ENCODE data around the gene THBD.

Gene THBD

DNA sequence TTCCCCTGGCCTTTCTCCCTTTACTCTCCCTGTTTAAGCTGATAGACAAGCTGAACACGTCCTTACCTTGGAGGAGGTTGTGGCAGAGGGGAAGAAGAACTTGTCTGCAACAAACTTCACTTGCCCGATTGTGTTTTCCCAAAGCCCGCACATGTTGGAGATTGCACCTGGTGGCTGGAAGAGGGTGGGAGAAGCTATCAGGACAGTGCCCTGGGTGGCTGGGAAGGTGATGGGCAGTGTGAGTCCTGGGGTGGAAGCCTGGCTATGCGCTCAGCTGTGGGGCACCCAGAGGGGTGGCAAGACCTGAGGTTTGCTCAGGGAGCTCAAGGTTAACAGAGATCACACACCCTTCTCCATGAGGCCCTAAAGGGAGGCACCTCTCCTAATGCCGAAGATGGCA is 39.4 kb downstream of the THBD start:
- no peak for DNase-seq (ENCODE audit: low spot score)

DNA sequence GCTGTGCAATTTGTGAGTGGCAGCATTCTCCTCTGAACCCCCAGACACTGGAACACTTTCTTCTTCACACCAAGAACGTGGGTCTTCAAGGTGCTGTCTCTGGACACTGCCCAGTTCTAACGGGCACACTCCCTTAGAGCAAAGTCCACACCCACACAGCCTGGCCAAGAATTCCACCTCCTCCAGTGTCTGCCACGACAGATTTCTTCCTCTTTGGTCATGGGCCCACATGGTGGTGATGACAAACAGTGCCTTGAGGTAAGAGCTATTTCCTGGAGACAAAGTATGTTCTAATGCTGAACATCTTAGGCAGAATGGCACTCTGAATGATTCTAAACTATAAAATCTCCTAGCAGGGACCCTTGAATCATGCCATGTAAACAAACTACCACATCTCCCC is 39.8 kb downstream of the THBD start:
- no peak for DNase-seq (ENCODE audit: low spot score)

DNA sequence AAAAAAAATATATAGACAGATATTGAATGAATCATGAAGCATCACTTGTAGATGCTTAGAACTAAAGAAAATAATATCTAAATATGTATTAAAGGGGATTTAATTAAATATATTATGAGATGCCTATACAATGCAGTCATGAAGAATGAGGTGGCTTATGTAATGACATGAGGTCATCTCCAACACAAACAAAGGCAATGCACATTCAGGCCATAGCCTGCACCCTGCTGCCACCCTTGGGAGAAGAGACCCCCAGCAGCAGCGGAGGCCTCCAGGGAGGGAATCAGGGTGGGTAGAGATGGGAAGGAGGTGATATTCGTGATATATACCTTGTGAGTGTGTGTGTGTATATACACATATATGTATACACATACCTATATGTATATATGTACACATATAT is 40.8 kb downstream of the THBD start:
- no peak for DNase-seq (ENCODE audit: low spot score)

DNA sequence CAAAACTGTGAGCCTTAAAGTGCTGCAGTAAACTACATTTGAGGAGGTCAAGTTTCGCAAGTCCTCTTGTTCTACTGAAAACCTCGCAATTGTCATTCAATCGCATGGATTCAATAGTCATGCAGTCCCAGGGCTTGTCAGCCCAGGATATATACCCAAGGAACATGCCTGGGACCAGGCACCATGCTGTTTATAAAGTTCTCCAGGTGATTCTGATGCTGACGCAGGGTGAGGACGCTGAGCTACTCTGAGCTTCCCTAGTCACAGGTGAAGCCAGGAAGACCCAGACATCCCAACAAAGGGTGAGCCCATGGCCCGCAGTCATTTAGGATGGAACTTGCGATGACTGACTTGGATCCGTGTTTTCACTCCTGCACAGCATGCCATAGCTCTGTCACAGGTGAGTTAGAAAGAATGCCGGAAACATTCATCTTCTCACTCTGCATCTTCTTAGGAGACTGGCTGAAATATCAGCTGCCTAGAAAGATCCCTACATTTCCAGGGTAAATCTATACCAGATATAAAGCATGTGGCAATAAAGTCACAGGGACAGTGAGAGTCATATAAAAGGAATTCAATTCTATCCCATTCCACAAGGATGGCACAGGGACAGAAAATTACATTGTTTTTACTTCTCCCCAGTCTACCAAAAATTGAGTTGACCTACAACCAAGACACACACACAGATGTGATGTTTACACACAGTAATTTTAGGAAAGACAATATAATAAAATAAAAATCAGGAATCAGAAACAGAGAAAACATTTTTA is 41.4 kb downstream of the THBD start:
- no peak for DNase-seq (ENCODE audit: low spot score)

- no peak for DNase-seq (ENCODE audit: low spot score)
Measured at GRCh38 chr20:23007462-23007861, 42.0 kb downstream of the THBD start.

DNA sequence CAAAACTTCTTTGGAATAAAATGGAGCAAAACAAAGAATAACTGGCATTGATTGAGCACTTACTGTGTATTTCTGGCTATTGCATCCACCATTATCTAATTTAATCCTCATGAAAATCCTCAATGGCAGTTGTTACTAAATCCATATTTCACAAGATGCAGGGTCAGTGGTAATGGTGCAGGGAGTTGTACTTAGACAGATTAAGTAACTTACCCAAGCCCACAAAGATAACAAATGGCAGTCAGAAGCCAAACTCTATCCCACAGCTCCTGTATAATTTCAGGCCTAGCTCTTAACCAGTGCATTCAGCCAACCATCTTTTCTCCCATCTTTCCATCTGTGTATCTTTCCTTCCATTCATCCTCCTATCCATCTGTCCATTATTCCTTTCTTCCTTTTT is 43.7 kb downstream of the THBD start:
- DNase-seq (ENCODE audit: low spot score) = no peak

- DNase-seq (ENCODE audit: low spot score) = no peak
Measured at GRCh38 chr20:23003881-23004460, 45.5 kb downstream of the THBD start.

GRCh38 chr20:23003077-23003635 is 46.3 kb downstream of the THBD start:
- DNase-seq (ENCODE audit: low spot score) = no peak

DNA sequence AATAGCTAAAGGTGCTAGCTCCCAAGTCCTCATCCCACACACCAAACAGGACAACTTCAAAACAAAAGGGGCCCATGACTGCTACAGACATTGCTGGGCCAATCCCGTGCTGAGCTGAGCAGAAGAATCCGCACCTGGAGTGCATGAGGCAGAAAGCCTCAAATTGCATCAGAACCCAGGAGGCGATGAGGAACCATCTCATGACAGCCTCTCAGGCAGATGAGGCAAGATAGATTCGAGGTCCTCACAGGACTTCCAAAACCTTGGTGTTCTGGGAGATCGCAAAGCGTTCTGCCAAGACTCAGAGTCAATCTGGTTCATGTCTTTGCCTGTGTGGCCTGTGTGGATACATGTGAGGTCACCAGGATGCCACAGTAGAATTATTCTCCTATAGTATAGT is 47.2 kb downstream of the THBD start:
- DNase-seq (ENCODE audit: low spot score) = no peak

DNA sequence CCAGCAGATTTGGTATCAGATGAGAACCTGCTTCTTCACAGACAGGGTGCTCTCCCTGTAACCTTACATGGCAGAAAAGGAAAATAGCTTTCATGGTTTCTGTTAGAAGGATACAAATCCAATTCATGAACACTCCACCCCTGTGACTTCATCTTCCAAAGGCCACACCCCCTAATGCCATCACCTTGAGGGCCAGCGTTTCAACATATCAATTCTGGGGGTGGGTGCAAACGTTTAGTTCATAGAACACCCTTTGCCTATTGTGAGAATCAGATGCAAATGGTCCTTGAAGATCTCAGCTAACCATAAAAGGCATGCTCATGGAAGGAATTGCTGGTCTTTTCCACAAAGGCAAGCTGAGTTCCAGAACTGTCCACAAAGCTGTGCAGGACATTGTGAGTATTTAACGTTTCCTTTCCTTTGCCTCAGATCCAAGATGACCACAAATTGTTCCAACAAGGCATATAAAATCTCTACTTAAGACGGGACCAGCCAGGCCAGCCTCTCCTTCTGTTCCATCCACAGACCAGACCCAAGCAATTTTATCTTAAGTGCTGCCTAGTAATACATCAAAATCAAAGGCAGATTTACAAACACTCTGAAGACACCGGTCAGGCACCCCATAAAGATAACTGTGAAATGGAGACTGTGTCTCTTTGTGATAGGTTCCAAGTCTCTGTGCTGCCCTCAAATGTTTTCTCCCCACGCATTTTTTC is 49.1 kb downstream of the THBD start:
- DNase-seq (ENCODE audit: low spot score) = no peak

- no peak for DNase-seq (ENCODE audit: low spot score)
Measured at GRCh38 chr20:22999756-23000155, 49.7 kb downstream of the THBD start.

DNA sequence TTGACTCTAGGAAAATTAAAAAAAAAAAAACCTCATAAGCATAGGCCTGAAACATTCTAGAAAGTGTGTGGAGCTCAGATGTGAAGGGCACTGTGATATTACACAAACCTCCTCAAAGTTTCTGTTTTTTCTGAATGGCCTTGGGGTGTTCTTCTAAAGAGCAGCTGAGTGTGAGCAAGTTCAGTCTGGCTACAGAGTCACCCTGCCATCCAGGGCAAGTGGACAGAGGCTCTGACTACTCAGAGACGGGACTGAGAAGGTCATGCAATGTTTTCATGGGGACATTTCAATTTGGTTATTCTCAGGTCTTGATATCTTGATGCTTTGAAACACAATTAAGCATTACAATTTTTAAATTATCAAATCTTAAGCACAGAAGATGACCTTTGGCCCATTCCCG is 51.0 kb downstream of the THBD start:
- DNase-seq (ENCODE audit: low spot score) = no peak

DNA sequence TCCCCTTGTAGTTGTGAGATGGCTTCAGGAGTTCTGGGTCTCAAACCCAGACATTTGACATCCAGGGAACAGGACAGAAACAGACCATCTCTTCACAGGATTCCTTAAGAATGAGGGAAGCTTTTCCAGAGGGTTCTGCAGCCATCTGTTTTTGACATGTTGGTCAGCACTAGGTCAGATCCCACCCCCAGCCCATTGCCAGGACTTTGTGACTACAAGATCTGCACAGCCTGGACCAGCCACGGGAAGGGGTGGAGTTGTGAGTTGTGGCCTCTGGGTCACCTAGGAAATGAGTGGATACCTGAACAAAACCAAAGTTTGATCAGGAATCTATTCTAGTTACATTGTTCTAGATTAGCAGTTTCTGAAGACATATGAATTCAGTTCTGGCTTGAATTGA is 53.5 kb downstream of the THBD start:
- no peak for DNase-seq (ENCODE audit: low spot score)
